Skeletal muscle tissue (tissue), 4 donors: ENCODE measurements around the gene HERC2. TPM values are rescaled to one million over a fixed set of nuclear protein-coding genes. Genes with fewer than 3 reads are reported as not detected.
A peak's percentile ranks its signal among the peaks of the same experiment; 100 is the strongest.
"Not testable (repeated sequence)": the region's sequence is repeated elsewhere in the genome, so short reads cannot be mapped to it uniquely, and the experiment has no call there.

Experiments used
- H3K27ac ChIP-seq: one replicate; pipeline ENCODE4 v1.7.0; 2013; ENCODE audit warnings: mild to moderate bottlenecking, low read depth, low read length, inconsistent platforms
- H3K27me3 ChIP-seq, 3 donors: one replicate each; pipeline ENCODE4 v1.7.0; 2013; ENCODE audit warnings: low read length in 3 of 3; ENCODE audit not compliant: control insufficient read depth in 3 of 3, insufficient read depth in 3 of 3
- H3K36me3 ChIP-seq, 3 donors: one replicate each; pipeline ENCODE4 v1.7.0; 2013; ENCODE audit warnings: low read length in 3 of 3; ENCODE audit not compliant: control insufficient read depth in 3 of 3, insufficient read depth in 3 of 3
- H3K4me1 ChIP-seq, 3 donors: one replicate each; pipeline ENCODE4 v1.7.0; 2013; ENCODE audit warnings: low read length in 3 of 3, mild to moderate bottlenecking in 3 of 3; ENCODE audit not compliant: control insufficient read depth in 3 of 3, insufficient read depth in 3 of 3
- H3K4me3 ChIP-seq, 3 donors: one replicate each; pipeline ENCODE4 v1.7.0; 2013; ENCODE audit warnings: low read length in 3 of 3
- H3K9ac ChIP-seq, 3 donors: one replicate each; pipeline ENCODE4 v1.7.0; 2013; ENCODE audit warnings: low read length in 3 of 3, mild to moderate bottlenecking in 3 of 3, moderate library complexity in 2 of 3, low read depth in 1 of 3
- H3K9me3 ChIP-seq, 3 donors: one replicate each; pipeline ENCODE4 v1.7.0; 2013; ENCODE audit warnings: low read length in 3 of 3; ENCODE audit not compliant: control insufficient read depth in 3 of 3
- total RNA-seq: library from RNA; depleted of rRNA; stranded (reverse); fragments of >200 nt; gene quantifications from one replicate; pipeline ENCODE4 v1.2.3, GENCODE V29; 2014
- donor health status: Osteomylitis.

The HERC2 gene
- total RNA-seq, 1 donor from 2014 or later, result 56.4 TPM

GRCh38 chr15:28185148-28185895 lies 136.7 kb downstream of the HERC2 start:
- Histone ChIP-seq H3K27ac (no peak overlapping the region), H3K4me1 (no peaks in the 10 kb centered on the region), H3K9me3 (no peaks in the 10 kb centered on the region), H3K4me3 (no peak overlapping the region), H3K9ac (no peak overlapping the region), H3K36me3 (peaks cover 17 to 49% (median 44%) of the 10 kb centered on the region in 3 donors), H3K27me3 (no peaks in the 10 kb centered on the region)

- H3K4me1 ChIP-seq, result no peaks in the 10 kb centered on the region
- no peak overlapping the region for H3K27ac ChIP-seq
- no peaks in the 10 kb centered on the region for H3K27me3 ChIP-seq
- no peaks in the 10 kb centered on the region for H3K9me3 ChIP-seq
- H3K4me3 ChIP-seq, result no peak overlapping the region
- no peak overlapping the region for H3K9ac ChIP-seq
- H3K36me3 ChIP-seq, result peaks cover 21 to 52% (median 50%) of the 10 kb centered on the region in 3 donors
These were observed 137.8 kb downstream of the HERC2 start for GRCh38 chr15:28184166-28184565.

GRCh38 chr15:28182731-28183130 lies 139.2 kb downstream of the HERC2 start:
- Histone ChIP-seq H3K9me3 (no peaks in the 10 kb centered on the region), H3K9ac (no peak overlapping the region), H3K36me3 (peaks cover 24 to 49% (median 42%) of the 10 kb centered on the region in 3 donors), H3K4me3 (no peak overlapping the region), H3K27ac (no peak overlapping the region), H3K27me3 (no peaks in the 10 kb centered on the region), H3K4me1 (no peaks in the 10 kb centered on the region)

- peaks cover 23 to 48% (median 42%) of the 10 kb centered on the region in 3 donors for H3K36me3 ChIP-seq
- no peaks in the 10 kb centered on the region for H3K4me1 ChIP-seq
- H3K27me3 ChIP-seq, result no peaks in the 10 kb centered on the region
- H3K27ac ChIP-seq, result no peak overlapping the region
- H3K9me3 ChIP-seq, result no peaks in the 10 kb centered on the region
- H3K9ac ChIP-seq, result no peak overlapping the region
- no peak overlapping the region for H3K4me3 ChIP-seq
These were observed 139.8 kb downstream of the HERC2 start for GRCh38 chr15:28182216-28182615.

GRCh38 chr15:28181366-28181765 lies 140.6 kb downstream of the HERC2 start:
- H3K9me3 ChIP-seq, result no peaks in the 10 kb centered on the region
- H3K9ac ChIP-seq, result no peak overlapping the region
- no peaks in the 10 kb centered on the region for H3K27me3 ChIP-seq
- peaks cover 25 to 51% (median 45%) of the 10 kb centered on the region in 3 donors for H3K36me3 ChIP-seq
- H3K4me1 ChIP-seq, result no peaks in the 10 kb centered on the region
- no peak overlapping the region for H3K27ac ChIP-seq
- H3K4me3 ChIP-seq, result no peak overlapping the region

GRCh38 chr15:28179270-28179669 lies 142.7 kb downstream of the HERC2 start:
- Histone ChIP-seq H3K4me1 (no peaks in the 10 kb centered on the region), H3K9me3 (no peaks in the 10 kb centered on the region), H3K4me3 (no peak overlapping the region), H3K9ac (no peak overlapping the region), H3K27me3 (no peaks in the 10 kb centered on the region), H3K27ac (no peak overlapping the region), H3K36me3 (peaks cover 29 to 52% (median 42%) of the 10 kb centered on the region in 3 donors)

- H3K36me3 ChIP-seq, result peaks cover 31 to 55% (median 45%) of the 10 kb centered on the region in 3 donors
- H3K9ac ChIP-seq, result no peak overlapping the region
- H3K27me3 ChIP-seq, result no peaks in the 10 kb centered on the region
- H3K4me3 ChIP-seq, result no peak overlapping the region
- no peak overlapping the region for H3K27ac ChIP-seq
- no peaks in the 10 kb centered on the region for H3K4me1 ChIP-seq
- H3K9me3 ChIP-seq, result no peaks in the 10 kb centered on the region
These were observed 143.3 kb downstream of the HERC2 start for GRCh38 chr15:28178727-28179126.

- Histone ChIP-seq H3K9me3 (no peaks in the 10 kb centered on the region), H3K36me3 (peaks cover 31 to 55% (median 45%) of the 10 kb centered on the region in 3 donors), H3K4me3 (no peak overlapping the region), H3K9ac (peak overlapping the region in 1 of 3 donors; percentile 16), H3K4me1 (no peaks in the 10 kb centered on the region), H3K27me3 (no peaks in the 10 kb centered on the region), H3K27ac (no peak overlapping the region)
These were observed 143.7 kb downstream of the HERC2 start for GRCh38 chr15:28178290-28178689.

- no peaks in the 10 kb centered on the region for H3K4me1 ChIP-seq
- no peaks in the 10 kb centered on the region for H3K27me3 ChIP-seq
- H3K9ac ChIP-seq, result no peak overlapping the region
- H3K27ac ChIP-seq, result no peak overlapping the region
- H3K4me3 ChIP-seq, result no peak overlapping the region
- H3K9me3 ChIP-seq, result no peaks in the 10 kb centered on the region
- peaks cover 21 to 38% (median 24%) of the 10 kb centered on the region in 3 donors for H3K36me3 ChIP-seq
These were observed 152.6 kb downstream of the HERC2 start for GRCh38 chr15:28169366-28169765.

GRCh38 chr15:28168405-28169121 lies 153.4 kb downstream of the HERC2 start:
- H3K27me3 ChIP-seq, H3K9ac ChIP-seq, H3K27ac ChIP-seq, H3K4me1 ChIP-seq, H3K9me3 ChIP-seq, H3K4me3 ChIP-seq: not testable (repeated sequence)
- peaks cover 24 to 40% (median 27%) of the 10 kb centered on the region in 3 donors for H3K36me3 ChIP-seq
